ENCODE results near the gene RASAL2.
"Not testable (repeated sequence)": the region's sequence is repeated elsewhere in the genome, so short reads cannot be mapped to it uniquely, and the experiment has no call there.

RASAL2 gene

DNA sequence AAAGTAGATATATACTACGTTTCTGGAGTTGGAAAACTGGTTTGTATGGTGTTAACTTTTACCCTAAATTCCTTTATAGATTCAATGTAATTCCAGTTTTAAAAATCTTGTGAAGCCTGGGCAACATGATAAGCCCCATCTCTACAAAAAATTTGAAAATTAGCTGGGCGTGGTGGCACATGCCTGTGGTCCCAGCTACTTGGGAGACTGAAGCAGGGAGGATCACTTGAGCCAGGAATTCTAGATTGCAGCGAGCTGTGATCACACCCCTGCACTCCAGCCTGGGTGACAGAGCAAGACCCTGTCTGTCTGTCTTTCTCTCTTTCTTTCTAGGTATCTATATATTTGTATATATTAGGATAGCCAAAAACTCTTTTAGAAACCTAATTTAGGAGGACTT is 260.9 kb downstream of the RASAL2 start:
- DNase-seq: no peak

- DNase-seq: no peak
Observed at GRCh38 chr1:178356299-178356698, 262.4 kb downstream of the RASAL2 start.

GRCh38 chr1:178358456-178358855 is 264.6 kb downstream of the RASAL2 start:
- DNase-seq: no peak

DNA sequence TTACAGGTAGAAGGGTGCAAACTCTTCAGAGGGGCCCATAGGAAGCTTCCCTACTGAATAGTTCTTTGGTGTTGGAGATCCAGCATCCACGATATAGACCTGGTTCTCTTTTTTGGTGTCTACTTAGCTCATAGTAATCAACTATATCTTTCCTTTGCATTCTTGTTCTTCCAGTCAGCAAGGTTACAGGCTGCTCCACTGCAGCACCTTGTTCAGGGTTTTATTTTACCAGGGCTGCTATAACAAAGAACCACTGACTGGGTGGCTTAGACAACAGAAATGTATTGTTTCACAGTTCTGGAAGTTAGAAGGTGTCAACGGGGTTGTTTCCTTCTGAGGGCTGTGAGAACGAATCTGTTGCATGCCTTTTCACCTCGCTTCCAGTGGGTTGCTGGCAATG is 266.5 kb downstream of the RASAL2 start:
- DNase-seq: no peak

DNA sequence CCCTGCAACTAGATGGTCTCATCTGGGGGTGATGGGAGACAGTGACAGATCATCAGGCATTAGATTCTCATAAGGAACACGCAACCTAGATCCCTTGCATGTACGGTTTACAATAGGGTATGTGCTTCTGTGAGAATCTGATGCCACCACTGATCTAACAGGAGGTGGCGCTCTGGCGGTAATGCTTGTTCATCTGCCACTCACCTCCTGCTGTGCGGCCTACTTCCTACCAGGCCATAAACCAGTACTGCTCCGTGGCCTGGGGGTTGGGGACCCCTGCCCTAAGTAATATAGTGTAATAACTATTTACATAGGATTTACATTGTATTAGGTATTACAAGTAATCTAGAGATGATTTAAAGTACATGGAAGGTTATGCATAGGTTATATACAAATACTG is 267.9 kb downstream of the RASAL2 start:
- DNase-seq: no peak

GRCh38 chr1:178362747-178363146 is 268.8 kb downstream of the RASAL2 start:
- DNase-seq: no peak

GRCh38 chr1:178364782-178365181 is 270.9 kb downstream of the RASAL2 start:
- no peak for DNase-seq

- no peak for DNase-seq
Observed at GRCh38 chr1:178367151-178367550, 273.2 kb downstream of the RASAL2 start.

DNA sequence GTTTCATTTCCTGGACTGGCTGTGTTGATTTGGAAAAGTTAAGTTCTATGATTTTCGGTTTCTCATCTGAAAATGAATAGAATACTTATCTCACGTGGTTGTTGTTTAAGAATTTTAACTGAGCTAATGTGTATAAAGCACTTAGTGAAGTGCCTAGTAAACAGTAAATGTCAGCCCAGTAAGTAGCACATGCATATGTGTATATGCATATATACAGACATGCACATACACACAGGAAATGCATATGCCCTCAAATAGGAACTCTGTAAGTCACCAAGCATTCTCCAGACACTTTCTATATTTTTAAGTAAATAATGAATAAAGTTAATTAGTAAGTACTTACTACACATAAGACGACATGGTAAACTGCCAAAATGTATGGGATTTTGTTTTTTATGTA is 274.3 kb downstream of the RASAL2 start:
- no peak for DNase-seq

DNA sequence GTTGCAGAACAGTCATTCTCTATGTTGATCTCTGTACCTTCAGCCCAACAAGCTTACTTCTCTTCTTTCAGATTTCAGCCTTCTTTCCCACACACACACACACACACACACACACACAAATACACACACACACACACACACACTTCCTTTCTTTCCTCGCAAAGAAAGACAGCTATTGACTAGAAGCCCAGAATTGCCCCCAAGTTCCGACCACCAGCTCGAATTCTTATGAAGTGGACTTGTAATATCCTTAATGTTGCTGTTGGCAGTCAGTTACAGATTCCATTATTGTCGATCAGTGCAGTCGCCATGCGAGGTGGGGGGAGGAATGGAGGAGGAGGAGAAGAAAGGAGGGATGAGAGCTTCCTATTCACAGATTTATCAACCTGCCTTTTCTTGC is 277.3 kb downstream of the RASAL2 start:
- no peak for DNase-seq

- DNase-seq: no peak
Observed at GRCh38 chr1:178371933-178372388, 278.1 kb downstream of the RASAL2 start.

DNA sequence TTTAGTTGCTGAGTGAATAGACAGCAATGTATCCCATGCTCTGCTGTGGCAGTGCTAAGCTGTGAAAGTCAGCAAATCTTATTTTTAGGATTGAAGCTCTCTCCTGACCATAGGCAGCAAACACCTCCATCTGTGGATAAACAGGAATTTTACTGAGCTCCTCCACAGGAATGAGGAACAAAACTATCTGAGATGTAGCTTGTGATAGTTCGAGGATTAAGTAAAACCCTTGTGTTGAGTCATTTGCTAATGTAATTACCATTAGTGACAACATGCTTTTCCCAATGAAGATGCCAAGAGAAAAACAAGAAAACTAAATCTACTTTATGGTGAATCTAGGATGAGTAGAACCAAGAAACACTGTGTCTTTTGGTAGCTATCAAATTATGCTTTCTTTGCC is 280.1 kb downstream of the RASAL2 start:
- no peak for DNase-seq

GRCh38 chr1:178376008-178376407 is 282.1 kb downstream of the RASAL2 start:
- no peak for DNase-seq

GRCh38 chr1:178379807-178380206 is 285.9 kb downstream of the RASAL2 start:
- no peak for DNase-seq

DNA sequence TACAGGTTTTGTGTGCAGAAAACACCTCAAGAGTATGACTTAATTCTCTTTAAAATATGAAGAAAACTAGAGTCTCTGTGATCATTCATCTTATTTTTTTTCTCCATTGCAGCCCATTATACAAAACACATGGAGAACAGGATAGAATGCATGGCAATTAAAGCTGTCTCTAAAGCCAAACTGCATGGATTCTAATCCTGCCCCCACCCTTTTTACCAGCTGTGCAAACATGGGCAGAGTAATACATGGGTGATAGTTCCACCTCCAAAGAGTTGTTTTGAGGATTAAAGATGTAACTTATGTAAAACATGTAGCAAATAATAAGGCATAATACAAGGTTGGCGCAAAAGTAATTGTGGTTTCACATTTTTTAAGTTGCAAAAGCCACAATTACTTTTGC is 288.5 kb downstream of the RASAL2 start:
- DNase-seq: no peak

DNA sequence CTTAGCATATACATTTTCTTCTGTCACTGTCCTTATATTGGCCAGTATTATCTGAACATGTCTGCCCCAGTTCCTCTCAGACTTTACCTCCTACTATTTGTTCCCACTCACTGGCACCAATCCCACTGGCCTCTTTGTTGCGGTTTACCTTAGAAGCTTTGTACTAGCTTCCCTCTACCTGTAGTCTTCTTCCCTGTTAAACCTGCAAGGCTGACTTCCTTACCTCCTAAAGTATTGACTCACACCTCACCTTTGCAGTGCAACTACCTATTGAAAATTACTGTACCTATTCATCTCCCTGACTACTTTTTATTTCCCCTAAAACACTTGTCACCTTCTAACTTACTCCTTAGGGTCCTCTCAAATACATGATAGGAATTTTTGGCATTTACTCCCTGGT is 291.8 kb downstream of the RASAL2 start:
- no peak for DNase-seq

- no peak for DNase-seq
Observed at GRCh38 chr1:178388418-178389145, 294.7 kb downstream of the RASAL2 start.

DNA sequence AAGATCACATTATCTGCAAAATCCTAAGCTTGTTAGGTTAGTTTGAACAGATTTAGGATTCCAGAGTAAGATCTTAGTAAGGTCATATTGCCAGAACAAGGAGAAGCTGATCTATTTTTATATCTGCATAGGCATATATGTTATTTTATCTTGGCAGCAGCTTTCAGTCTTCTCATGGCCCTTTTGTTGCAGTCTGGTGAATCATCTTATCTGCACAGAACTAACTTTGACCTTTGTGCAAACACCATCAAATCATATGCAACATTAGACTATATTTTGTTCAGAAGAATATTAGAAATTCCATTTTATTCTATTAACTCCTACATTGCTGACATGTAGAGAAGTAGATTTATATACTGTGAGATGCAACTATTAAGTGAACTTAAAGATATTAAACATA is 295.5 kb downstream of the RASAL2 start:
- DNase-seq: no peak

DNA sequence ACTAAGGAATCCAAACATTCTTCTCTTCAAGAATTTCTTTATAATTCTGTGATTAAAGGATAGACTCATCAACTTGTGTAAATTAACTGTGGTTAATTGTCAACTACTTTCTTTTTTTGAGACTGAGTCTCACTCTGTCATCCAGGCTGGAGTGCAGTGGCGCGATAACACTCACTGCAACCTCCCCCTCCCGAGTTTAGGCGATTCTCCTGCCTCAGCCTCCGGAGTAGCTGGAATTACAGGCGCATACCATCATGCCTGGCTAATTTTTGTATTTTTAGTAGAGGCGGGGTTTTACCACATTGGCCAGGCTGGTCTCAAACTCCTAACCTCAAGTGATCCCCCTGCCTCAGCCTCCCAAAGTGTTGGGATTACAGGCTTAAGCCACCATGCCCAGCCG is 296.4 kb downstream of the RASAL2 start:
- DNase-seq: not testable (repeated sequence)

DNA sequence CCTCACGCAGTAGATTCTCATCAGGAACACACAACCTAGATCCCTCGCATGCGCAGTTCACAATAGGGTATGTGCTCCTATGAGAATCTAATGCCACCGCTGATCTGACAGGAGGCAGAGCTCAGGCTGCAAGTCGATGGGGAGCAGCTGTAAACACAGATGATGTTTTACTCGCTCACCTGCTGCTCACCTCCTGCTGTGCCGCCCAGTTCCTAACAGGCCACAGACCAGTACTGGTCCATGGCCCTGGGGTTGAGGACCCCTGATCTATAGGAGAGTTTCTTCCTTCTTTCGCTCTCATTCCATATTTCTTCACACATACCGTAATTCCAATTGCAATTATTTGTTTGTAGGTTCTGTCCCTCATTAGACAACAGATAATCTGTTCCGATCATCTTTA is 299.5 kb downstream of the RASAL2 start:
- DNase-seq: no peak

- no peak for DNase-seq
Observed at GRCh38 chr1:178396789-178397188, 302.9 kb downstream of the RASAL2 start.

DNA sequence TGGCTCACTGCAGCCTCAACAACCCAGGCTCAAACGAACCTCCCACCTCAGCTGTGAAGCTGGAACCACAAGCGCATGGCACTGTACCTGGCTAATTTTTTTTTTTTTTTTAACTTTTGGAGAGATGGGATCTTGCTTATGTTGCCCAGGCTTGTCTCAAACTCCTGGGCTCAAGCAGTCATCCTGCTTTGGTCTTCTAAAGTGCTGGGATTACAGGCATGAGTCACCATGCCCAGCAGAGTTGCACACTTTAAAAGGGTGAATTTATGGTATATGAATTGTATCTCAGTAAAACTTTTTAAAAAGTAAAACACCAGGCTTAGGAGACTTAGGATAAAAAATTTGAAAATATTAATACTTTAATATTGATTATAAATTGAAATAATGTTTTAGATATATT is 303.8 kb downstream of the RASAL2 start:
- no peak for DNase-seq

- no peak for DNase-seq
Observed at GRCh38 chr1:178399177-178399728, 305.3 kb downstream of the RASAL2 start.

- DNase-seq: no peak
Observed at GRCh38 chr1:178405137-178405536, 311.2 kb downstream of the RASAL2 start.

- no peak for DNase-seq
Observed at GRCh38 chr1:178407215-178407614, 313.3 kb downstream of the RASAL2 start.
